Measurements from ENCODE around the gene TMEM39A.

DNA sequence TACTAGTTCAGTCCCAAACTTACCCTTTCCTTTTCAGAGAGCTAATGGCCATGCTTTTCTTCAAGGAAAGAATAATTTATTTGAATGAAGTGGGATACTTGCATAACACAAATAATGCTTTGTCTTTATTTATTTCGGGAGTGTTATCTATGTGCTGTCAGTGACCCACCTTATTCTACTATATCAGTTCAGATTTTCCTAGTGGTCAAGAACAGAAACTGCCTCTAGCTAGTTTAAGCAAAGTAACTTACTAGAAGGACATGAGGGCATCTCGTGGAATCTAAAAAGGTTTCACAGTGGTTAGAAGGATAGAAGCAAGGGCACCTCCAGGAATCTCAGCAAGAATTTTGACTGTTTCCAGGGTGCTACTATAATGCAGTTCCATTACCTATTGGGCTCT lies 31.2 kb upstream of the TMEM39A start:
- no peak for TF ChIP-seq EP300 (IDR thresholded peaks at IDR 0.05)
- TF ChIP-seq, protein P1, sequence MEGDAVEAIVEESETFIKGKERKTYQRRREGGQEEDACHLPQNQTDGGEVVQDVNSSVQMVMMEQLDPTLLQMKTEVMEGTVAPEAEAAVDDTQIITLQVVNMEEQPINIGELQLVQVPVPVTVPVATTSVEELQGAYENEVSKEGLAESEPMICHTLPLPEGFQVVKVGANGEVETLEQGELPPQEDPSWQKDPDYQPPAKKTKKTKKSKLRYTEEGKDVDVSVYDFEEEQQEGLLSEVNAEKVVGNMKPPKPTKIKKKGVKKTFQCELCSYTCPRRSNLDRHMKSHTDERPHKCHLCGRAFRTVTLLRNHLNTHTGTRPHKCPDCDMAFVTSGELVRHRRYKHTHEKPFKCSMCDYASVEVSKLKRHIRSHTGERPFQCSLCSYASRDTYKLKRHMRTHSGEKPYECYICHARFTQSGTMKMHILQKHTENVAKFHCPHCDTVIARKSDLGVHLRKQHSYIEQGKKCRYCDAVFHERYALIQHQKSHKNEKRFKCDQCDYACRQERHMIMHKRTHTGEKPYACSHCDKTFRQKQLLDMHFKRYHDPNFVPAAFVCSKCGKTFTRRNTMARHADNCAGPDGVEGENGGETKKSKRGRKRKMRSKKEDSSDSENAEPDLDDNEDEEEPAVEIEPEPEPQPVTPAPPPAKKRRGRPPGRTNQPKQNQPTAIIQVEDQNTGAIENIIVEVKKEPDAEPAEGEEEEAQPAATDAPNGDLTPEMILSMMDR (IDR thresholded peaks at IDR 0.05), result no peak
- TF ChIP-seq POLR2AphosphoS5 (IDR thresholded peaks at IDR 0.05), result no peak
- TF ChIP-seq POLR2A (IDR thresholded peaks at IDR 0.05), result no peak

All from stomach (tissue), 4 donors.